LNCaP clone FGC (cell line): ENCODE results near the gene MAGI2.
"Not testable (repeated sequence)": the region's sequence is repeated elsewhere in the genome, so short reads cannot be mapped to it uniquely, and the experiment has no call there.

ENCODE experiments used
- DNase-seq: peaks from one replicate; pipeline ENCODE4 v3.0.0-alpha.2; 2011; ENCODE audit warnings: low read depth
- H3K4me3 ChIP-seq: 2 replicates; pipeline ENCODE4 v1.5.1; 2011; ENCODE audit warnings: mild to moderate bottlenecking, low read depth, low read length, control low read depth
- TF ChIP-seq, protein P1 (sequence below): IDR thresholded peaks from 2 replicates; pipeline ENCODE4 v1.5.1; 2012; ENCODE audit warnings: mild to moderate bottlenecking; ENCODE audit not compliant: control insufficient read depth, insufficient read depth; ENCODE audit errors: extremely low read depth

MAGI2 gene

DNA sequence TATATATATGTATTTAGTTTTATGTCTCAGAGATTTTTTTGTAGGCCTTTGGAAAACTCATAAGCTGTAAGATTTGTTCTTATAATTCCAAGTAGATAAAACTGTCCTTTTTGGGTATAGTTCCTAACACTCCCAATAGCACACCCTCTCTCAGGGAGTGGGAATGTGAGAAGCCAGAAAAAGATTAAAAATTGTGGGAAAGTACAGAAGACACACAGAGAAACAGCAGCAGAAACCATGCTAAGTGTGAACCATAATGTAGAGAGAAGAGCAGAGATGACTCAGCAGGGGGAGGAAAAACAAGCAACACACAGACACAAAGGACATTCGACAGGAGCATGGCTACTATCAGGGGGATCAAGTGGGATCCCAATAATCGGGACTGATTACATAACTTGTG lies 401.6 kb downstream of the MAGI2 start:
- H3K4me3 ChIP-seq = no peak overlapping the region
- DNase-seq = no peak
- TF ChIP-seq, protein P1, sequence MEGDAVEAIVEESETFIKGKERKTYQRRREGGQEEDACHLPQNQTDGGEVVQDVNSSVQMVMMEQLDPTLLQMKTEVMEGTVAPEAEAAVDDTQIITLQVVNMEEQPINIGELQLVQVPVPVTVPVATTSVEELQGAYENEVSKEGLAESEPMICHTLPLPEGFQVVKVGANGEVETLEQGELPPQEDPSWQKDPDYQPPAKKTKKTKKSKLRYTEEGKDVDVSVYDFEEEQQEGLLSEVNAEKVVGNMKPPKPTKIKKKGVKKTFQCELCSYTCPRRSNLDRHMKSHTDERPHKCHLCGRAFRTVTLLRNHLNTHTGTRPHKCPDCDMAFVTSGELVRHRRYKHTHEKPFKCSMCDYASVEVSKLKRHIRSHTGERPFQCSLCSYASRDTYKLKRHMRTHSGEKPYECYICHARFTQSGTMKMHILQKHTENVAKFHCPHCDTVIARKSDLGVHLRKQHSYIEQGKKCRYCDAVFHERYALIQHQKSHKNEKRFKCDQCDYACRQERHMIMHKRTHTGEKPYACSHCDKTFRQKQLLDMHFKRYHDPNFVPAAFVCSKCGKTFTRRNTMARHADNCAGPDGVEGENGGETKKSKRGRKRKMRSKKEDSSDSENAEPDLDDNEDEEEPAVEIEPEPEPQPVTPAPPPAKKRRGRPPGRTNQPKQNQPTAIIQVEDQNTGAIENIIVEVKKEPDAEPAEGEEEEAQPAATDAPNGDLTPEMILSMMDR = no peak

DNA sequence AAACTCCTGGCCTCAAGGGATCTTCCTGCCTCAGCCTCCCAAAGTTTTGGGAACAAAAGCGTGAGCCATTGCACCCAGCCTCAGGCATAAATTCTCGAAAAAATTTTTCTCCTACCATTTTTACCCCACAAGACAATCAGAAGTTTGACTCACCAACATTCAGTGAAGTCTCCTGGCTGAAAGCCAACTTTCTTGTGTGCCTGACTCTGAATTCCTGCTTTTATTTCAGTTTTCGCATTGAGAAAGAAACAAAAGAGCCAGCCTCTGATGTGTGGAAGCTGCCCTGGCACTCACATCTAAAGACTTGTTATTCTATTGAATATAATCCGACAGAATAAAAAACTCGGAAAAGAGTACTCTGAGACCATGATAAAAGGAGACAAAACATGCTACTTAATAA lies 402.9 kb downstream of the MAGI2 start:
- no peak for DNase-seq
- TF ChIP-seq, protein P1 = no peak
- H3K4me3 ChIP-seq = no peak overlapping the region

DNA sequence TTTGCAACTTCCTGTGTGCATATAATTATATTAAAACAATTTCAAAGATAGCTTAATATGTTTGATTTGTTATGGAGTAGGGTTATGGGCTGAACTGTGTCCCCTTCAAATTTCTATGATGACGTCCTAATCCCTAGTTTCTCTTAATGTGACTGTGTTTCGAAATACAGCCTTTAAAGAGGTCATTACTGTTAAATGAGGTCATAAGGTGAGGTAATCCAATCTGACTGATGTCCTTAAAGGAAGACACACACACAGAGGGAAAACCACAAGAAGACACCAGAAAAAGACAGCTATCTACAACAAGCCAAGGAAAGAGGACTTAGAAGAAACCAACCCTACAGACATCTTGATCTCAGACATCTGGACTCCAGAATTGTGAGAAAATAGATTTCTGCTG lies 407.4 kb downstream of the MAGI2 start:
- no peak for DNase-seq
- TF ChIP-seq, protein P1 = no peak
- H3K4me3 ChIP-seq = no peak overlapping the region

DNA sequence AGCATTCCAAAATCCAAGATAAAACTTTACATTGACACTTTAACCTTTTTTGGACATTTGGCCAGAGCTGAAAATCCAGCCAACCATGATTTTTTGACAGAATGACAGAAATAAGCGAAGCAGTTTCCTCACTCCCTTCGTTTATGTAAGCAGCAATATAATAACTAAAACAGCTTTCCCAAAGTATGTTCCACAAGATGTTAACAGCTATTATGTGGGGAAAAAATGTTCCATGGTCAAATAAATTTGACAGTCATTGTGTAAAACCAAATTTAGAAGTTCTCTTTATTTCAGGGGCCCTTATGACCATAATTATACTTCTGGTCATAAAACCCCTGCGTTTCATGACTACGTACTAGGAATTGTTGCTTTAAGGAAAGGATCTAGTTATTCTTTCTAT lies 416.5 kb downstream of the MAGI2 start:
- no peak overlapping the region for H3K4me3 ChIP-seq
- TF ChIP-seq, protein P1 = no peak
- no peak for DNase-seq

DNA sequence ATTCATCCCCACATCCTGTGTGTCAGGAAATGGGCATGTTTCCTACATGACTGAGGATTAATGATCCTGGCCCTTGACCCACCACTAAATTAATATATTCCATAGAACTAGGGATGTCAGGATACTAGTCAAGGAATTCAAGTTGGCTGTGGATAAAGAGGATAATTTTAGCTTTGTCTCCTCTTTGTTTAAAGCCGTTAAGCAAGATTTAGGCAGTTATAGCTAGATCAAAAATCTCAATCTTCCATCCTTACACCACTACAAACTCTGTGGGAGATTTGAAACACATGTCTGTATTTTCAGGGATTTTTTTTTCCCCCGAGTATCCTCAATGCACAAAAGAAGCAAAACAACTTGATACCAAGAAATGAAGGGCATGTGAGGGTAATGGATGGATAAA lies 417.1 kb downstream of the MAGI2 start:
- no peak overlapping the region for H3K4me3 ChIP-seq
- DNase-seq = no peak
- TF ChIP-seq, protein P1 = no peak

DNA sequence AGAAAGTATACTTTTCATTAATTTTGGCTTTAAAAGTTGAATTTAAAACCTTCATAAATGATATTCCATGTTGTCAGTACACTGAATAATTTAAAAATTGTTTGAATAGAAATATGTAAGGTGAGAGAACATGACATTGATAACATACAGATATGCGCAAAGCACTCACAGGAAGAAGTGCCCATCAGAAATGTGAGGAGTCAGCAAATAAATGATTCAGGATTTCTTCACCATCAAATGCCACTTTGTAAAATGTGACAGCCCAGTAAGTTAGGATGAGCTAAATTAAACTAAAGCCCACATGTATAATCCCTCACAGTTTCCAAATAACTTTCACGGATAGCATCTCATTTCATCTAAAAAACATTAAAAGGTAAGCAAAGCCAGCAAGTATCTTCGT lies 417.6 kb downstream of the MAGI2 start:
- TF ChIP-seq, protein P1 = no peak
- DNase-seq = no peak
- H3K4me3 ChIP-seq = no peak overlapping the region

DNA sequence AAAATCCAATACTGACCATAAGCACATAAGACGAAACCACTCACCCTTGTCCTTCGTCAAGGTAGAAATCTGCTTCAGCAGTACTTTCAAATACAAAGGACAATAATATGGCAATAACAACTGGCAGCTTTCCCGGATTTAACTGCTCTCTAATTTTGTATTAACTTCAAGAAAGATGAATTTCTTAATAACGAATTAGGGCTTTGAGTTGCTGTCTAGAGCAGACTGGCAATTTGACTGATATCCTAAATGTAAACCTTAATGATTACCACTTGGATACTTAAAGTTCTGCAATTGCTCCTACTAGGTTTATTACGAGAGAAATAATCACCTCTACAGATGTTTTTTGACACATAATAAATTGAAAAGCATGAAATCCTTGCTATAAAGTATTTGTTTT lies 418.7 kb downstream of the MAGI2 start:
- H3K4me3 ChIP-seq = no peak overlapping the region
- TF ChIP-seq, protein P1 = no peak

DNA sequence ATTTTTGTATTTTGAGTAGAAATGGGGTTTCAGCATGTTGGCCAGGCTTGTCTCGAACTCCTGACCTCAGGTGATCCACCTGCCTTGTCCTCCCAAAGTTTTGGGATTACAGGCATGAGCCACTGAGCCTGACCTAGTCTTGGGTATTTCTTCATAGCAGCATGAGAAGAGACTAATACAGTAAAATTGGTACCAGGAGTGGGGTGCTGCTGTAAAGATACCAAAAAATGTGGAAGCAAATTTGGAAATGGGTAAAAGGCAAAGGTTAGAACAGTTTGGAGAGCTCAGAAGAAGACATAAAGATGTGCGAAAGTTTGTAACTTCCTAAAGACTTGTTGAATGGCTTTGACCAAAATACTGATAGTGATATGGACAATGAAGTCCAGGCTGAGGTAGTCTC lies 433.8 kb downstream of the MAGI2 start:
- DNase-seq, H3K4me3 ChIP-seq: not testable (repeated sequence)

More for the DNA sequence above, 418.7 kb downstream of the MAGI2 start:
- no peak for DNase-seq
